Iris pigment epithelial cell (primary cell): ENCODE data around the gene ARL4D.

Experiments used
- DNase-seq: peaks from one replicate; pipeline ENCODE4 v3.0.0-alpha.2; 2011; ENCODE audit warnings: low read depth

The ARL4D gene

DNA sequence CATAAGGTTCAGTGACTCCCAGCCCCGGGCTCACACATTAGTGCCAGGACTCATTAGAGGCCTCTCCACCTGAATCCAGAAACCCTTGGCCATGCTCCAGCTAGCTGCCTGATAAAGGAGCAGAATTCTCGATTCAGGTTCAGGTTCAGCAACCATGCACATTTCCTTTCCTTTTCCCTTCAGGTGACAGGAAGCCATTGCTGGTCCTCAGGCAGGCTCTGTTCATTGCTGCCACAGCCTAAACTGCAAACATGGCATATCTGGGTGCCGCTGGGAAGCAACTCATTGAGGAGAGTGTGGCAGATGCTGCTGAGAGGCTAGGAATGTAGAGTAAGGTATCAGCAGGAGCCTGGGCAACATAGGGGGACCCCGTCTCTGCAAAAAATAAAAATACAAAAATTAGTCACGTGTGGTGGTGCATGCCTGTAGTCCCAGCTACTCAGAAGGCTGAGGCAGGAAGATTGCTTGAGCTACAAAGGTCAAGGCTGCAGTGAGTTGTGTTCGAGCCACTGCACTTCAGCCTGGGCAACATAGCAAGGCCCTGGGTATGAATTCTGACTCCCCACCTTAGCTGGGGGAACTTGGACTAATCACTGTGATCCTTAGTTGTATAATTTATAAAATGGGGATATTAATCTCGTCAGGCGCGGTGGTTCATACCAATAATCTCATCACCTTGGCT is 28.7 kb downstream of the ARL4D start:
- DNase-seq: no peak

DNA sequence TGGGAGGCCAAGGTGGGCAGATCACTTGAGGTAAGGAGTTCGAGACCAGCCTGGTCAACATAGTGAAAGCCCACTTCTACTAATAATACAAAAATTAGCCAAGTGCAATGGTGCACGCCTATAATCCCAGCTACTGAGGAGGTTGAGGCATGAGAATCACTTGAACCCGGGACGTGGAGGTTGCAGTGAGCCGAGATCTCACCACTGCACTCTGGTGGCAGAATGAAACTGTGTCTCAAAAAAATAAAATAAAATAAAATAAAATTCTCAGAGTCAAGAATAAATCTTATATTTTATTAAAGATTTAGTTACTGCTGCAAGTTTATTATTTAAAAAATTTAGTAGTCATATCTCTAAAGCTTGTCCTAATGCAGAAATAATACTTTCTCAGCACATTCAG is 29.7 kb downstream of the ARL4D start:
- DNase-seq: no peak

DNA sequence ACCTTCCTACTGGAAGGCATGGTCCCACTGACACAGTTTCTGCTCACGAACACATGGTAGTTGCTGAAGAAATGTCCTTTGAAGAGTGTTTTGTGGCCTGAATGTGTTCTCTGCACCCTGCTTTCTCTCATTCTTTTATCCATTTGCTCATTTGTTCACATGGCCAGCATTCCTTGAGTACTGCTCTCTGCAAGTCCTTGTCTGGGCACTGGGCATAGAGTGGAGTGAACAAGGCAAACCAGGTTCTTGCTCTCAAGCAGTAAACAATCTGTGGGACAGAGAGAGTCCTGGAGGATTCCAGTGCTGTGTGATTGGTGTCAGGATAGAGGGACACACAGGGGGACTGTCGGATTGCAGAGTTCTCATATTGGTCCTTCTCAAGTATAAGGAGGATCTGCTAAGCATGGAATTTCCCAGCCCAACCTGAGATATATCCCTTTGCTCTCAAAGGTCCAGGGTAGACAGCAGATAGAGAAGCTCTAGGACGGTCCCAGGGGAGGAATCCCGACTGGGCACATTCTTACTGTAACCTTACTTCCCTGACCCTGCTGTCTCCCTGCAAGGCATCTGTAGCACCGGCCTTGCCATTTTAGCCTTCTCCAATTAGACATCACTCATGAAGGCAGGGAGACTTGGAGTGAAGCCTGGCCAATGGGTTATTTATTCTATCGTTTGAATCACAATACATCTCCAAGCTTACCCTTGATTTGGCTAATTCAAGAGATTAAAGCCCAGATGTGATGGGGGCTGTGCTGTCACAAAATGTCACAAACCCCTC is 32.3 kb downstream of the ARL4D start:
- no peak for DNase-seq

DNA sequence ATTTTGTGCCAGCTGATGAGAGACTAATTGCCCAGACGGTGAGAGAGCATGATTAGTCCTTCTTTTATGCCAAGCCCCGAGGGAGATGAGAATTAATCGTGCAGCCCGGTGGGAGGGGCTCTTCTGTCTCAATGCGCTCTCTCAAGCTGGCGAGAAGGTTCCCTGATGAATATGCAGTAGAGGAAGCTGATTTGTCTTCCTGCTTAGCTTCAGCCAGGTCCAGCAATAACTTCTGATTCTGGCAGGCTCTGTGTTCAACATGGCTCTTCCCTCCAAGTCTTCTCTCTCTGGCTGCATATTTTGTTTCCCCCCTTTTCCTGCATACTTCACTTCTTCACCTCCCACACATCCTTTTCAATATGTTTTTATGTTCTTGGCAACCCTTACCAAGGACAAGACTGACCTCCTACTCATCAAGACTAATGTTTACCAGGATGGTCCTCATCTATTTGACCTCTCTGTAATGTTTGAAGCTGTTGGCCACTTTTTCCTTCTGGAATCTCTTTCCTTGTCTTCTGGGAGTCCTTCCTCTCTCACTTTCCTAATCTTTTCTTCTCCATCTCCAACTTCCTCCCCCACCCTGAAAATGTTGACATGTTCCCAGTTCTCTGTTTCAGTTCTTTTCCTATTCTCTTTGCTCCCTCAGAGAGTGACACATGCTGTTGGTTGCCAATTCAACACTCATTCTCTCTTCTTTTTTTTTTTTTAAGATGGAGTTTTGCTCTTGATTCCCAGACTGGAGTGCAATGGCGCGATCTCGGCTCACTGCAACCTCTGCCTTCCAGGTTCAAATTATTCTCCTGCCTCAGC is 33.1 kb downstream of the ARL4D start:
- DNase-seq: peak; percentile 32

DNA sequence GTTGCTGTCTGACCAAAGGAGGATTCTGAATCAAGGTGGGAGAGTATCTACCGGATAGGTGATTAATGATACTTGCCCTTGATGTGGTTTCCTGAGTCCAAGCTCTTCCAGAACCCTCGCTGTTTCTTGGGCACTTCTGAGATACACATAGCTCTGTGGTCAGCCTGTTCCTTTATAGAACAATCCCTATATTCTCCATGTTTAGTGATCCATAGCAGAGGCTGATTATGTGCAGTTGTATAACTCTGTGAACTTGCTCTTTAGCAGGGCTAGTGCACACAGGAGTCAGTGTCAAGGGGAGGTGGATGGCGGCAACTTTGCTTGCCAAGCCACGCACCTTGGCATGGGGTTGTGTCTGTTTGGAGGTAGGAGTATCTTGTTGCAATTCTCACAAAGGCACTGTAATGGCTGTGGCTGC is 36.1 kb downstream of the ARL4D start:
- DNase-seq: peak; percentile 49

DNA sequence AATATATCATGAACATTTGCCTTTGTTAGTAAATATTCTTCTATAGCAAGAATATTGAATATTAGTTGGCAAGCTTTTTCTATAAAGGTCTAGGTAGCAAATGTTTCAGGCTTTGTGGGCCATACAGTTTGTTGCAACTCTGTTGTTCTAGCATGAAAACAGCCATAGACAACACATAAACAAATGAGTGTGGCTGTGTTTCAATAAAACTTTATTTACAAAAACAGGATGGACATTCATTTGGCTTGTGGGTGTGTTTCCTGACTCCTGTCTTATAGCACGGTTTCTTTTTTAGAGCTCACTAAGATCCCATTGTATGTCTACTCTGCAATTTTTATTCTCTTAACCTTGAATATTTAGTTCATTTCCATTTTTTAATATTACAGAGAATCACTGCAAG is 39.0 kb downstream of the ARL4D start:
- DNase-seq: no peak

DNA sequence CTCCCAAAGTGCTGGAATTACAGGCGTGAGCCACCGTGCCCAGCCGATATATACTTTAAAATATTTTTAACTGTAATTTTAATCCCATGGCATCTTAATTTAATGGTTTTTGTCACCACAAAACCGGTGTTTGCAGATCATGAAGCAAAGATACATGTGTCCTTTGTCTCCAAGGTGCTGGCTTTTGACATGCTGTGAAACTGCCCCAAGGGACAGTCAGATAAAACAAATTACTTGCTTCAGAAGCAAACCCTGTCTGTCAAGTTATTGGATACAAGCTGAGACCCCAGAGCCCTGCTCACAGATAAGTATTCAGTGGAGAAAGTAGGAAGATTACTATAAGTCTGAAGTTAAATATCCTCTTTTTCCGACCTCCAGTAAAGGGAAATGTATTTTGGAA is 39.8 kb downstream of the ARL4D start:
- DNase-seq: no peak

DNA sequence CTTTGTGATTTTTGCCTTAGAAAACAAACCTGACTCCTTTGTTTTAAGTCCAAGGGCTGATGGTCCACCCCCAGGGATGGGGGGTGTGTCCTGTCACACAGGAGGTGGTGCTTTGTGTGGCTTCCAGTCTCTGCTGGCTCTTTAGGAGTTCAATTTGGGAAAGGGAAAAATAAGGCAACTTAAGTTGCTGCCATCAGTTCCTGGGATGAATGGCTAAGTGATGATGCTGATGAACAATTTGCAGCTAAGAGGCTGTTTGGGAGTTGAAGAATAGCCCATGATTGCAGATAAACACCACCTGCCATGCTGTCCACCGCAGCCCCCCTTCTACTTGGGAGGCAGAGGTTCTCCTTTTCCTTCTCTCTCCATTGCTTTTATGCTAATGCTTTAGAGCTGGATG is 40.2 kb downstream of the ARL4D start:
- DNase-seq: no peak

DNA sequence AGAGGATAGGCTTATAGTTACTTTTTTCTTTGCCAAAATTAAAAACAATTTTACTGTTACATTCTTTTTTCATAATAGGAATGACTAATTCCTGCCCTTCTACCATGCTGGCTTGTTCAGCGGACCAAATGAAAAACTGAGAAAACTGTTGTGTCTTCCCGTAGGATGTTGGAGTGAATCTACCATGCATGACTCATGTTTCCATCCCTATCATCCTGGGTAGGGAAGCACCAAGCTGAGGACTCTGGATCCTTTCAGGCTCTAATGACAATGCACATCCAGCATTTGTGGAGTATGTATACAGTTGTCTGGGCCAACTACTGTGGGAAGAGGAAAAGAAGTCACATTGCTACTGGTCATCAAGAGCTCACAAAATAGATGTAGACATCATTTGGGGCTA is 43.9 kb downstream of the ARL4D start:
- peak; percentile 41 for DNase-seq

DNA sequence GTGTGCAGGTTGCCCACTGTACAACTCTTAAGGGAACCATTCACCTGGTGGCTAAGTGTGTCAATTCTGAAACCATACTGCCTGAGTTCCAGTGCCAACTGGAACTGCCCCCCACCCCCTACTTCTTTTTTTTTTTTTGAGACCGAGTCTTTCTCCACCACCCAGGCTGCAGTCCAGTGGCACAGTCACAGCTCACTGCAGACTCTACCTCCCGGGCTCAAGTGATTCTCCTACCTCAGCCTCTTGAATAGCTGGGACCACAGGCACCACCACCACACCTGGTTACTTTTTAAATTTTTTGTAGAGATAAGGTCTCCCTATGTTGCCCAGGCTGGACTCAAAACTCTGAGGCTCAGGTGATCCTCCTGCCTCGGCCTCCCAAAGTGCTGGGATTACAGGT is 44.6 kb downstream of the ARL4D start:
- DNase-seq: no peak

DNA sequence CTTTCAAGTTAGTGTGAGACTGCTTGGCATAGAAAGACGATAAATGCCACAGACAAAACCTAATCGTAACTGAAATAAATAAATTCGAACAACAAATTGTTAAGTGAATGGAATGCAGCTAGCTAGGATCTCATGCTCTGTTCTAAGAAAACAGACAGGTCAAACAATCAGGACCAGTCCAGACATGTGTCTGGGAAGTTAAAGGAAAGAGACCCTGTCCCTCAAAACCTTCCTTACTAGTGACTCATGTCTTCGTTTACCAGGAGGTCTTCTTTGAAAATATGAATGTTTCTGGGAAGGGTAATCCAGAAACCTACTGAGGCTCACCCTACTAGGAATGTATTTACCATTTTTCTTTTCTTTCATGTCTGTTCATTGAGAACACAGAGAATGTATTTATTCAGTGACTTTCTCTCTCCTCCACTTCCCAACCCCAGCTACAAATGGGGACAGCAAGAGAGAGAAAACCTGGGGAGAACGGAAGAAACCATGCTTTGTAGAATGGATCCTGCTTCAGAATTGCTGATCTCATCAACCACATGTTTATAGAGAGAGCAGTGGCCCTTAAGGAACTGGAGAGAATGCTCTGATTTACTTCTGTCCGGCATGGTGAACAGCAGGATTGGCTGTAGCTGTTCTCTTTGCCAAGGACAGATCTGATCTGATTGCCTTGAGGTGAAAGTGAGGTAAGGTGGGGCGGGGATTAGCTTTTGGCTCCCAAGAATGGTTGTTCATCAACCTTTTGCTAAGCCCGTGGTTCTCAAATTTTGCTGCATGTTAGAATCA is 45.6 kb downstream of the ARL4D start:
- DNase-seq: peak; percentile 72

DNA sequence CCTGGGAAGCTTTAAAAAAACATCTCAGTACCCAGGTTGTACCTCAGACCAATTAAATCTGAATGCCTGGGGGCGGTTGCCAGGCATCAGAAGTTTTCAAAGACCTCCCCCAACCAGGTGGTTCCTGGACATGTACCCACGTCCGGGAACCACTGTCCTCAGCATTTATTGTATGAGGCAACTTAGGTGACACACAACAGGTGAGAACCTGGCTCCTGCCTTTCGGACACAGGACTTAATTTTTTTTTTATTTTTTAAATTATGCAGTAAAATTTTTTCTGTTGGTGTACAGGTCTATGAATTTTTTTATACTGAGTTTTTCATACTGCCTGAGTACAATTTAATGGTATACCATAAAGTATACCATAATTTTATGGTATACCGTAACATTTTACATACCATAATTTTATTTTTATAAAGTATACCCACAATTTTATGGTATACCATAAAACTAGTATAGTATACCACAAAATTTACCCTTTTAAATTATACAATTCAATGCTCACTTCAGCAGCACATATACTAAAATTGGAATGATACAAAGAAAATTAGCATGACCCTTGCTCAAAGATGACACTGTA is 46.3 kb downstream of the ARL4D start:
- no peak for DNase-seq

DNA sequence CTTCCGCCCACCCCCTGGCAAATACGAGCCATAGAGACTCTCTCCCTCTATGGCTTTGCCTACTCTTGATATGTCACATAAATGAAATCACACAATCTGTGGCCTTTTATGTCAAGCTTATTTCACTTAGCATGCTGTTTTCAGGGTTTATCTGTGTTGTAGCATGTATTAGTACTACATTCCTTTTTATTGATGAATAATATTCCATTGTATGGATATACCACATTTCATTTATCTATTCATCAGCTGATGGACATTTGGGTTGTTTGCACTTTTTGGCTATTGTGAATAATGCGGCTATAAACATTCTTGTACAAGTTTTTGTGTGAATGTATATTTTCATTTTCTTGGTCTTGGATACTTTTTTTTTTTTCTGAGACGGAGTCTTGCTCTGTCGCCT is 48.0 kb downstream of the ARL4D start:
- no peak for DNase-seq

DNA sequence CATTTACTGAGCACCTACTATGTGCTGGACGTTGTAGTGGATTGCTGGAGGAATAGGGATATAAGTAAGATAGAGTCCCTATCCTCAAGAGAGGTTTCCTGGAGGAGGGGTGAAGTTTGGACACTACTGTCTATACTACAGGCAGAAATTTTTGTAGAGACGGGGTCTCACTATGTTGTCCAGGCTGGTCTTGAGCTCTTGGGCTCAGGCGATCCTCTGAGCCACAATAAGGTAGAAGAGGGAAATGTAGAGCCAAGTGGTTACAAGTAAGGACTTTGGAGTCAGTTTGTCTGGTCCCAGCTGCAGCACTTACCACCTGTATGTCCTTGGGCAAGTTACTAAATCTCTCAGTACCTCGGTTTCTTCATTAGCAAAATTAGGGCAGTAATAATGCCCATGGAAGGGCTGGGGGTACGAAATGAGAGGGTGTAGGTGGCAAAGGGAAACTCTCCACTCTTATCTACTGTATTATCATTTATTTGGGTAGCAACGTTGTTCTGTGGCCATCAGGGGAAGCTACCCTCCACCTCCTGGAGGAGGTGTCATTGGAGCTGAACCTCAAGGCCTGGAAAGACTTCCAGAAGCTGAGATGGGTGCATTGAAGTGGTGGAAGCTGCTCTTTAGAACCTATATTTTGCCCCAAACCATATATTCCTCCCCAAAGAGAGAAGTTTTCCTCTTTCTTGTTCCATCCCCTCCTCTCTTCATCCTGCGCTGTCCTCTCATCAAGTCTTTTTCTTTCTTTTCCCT is 50.1 kb downstream of the ARL4D start:
- no peak for DNase-seq

DNA sequence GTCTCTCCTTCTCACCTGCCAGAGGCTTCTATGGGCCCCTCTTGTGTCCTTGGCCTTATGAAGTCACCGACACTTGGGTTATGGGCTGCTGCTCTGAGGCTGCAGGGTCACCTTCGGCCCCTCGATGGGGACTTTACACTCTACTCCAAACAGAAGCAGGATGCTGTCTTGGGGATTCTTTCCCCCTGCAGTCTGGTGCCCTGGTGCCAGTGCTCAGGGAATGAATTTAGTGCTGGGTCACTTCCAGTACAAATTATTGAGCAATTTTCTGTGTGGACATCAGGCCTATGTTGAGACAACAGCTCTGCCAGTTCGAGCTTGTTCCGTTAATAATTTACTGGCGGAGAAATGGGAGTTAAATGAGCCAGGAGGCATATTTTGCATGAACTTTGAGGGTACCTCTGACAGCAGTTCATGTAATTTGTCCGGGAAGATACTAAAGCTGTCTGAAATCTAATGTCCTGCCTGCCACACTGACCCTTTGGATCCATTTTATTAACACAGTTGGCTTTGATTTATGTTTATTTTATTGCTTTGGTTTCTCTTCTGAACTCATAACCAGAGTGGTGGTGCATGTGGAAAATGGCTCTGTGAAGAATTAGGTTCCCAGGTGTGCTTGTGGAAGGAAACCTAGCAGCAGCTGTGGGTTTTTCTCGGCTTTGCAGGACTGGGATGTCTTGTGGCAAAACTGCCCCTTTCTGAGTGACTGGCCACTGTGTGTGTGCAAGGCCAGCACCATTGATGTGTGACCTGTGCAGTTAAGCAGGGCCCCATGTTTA is 50.9 kb downstream of the ARL4D start:
- peak; percentile 26 for DNase-seq
